HepG2 (cell line): ENCODE results near the gene INPP5K. TPM values are rescaled to one million over a fixed set of nuclear protein-coding genes. Genes with fewer than 3 reads are reported as not detected.

ENCODE experiments used
- EZH2 ChIP-seq: conservative IDR thresholded peaks from 2 replicates; pipeline ENCODE4 v1.6.1; 2012; ENCODE audit warnings: mild to moderate bottlenecking, low read depth, low read length, moderate library complexity
- MNT ChIP-seq: fragments of 450-650 bp; IDR thresholded peaks from 2 replicates; pipeline ENCODE4 v1.6.1; 2016
- RERE ChIP-seq: IDR thresholded peaks from 2 replicates; pipeline ENCODE4 v1.6.1; 2016; ENCODE audit warnings: low read depth, missing genetic modification reagents, missing compliant biosample characterization
- STAT5B ChIP-seq: sonication (generic); formaldehyde crosslinking; IDR thresholded peaks from 2 replicates; pipeline ENCODE4 v1.4.0; 2020; ENCODE audit warnings: missing genetic modification reagents
- ZFP91 ChIP-seq: sonication (generic); formaldehyde crosslinking; IDR thresholded peaks from 2 replicates; pipeline ENCODE4 v1.9.0; 2022; ENCODE audit warnings: missing genetic modification reagents, mild to moderate bottlenecking, borderline replicate concordance
- ZNF180 ChIP-seq: sonication (generic); formaldehyde crosslinking; IDR thresholded peaks from 2 replicates; pipeline ENCODE4 v1.4.0; 2020; ENCODE audit warnings: low read depth, missing genetic modification reagents, borderline replicate concordance
- ZNF34 ChIP-seq: sonication (generic); formaldehyde crosslinking; IDR thresholded peaks from 2 replicates; pipeline ENCODE4 v1.4.0; 2020; ENCODE audit warnings: mild to moderate bottlenecking, missing genetic modification reagents, borderline replicate concordance
- ZNF350 ChIP-seq: sonication (generic); formaldehyde crosslinking; IDR thresholded peaks from 2 replicates; pipeline ENCODE4 v1.4.0; 2020; ENCODE audit warnings: mild to moderate bottlenecking, low read depth, missing genetic modification reagents, borderline replicate concordance
- ZNF441 ChIP-seq: sonication (generic); formaldehyde crosslinking; IDR thresholded peaks from 2 replicates; pipeline ENCODE4 v1.7.0; 2021; ENCODE audit warnings: missing genetic modification reagents, borderline replicate concordance
- ZNF605 ChIP-seq: sonication (generic); formaldehyde crosslinking; IDR thresholded peaks from 2 replicates; pipeline ENCODE4 v1.8.0; 2022; ENCODE audit warnings: mild to moderate bottlenecking, missing genetic modification reagents
- polyA plus RNA-seq, 8 experiments: library from polyadenylated mRNA; depleted of rRNA in 3 of 8; stranded (reverse) in 7 of 8; unstranded in 1 of 8; fragments of >200 nt; fragmentation: Illumina TruSeq in 4 of 8; extraction: Trizol in 4 of 8; gene quantifications; 2 replicates each; pipeline versions ENCODE4 v1.2.1 to v1.2.3, GENCODE V29; 2011 to 2016; ENCODE audit warnings: low read depth in 4 of 8, missing spikeins in 1 of 8, mixed read lengths in 1 of 8; ENCODE audit not compliant: insufficient read depth in 1 of 8
- total RNA-seq, 5 experiments: library from RNA; depleted of rRNA; stranded (reverse); fragments of >200 nt; fragmentation: Illumina TruSeq; extraction: Trizol; gene quantifications; 2 replicates each; pipeline ENCODE4 v1.2.3, GENCODE V29; 2016; ENCODE audit warnings: low read depth in 1 of 5
- TF ChIP-seq, protein P1 (sequence below): sonication (generic); formaldehyde crosslinking; IDR thresholded peaks from 2 replicates; pipeline ENCODE4 v1.5.1; 2020; ENCODE audit warnings: mild to moderate bottlenecking, missing genetic modification reagents, moderate library complexity

Gene INPP5K
- total and polyA plus RNA-seq, 2 of the 13 experiments (the other 11 are each of a cell fraction or from before 2014, with no cell fraction given): 4.8 to 9.6 TPM

DNA sequence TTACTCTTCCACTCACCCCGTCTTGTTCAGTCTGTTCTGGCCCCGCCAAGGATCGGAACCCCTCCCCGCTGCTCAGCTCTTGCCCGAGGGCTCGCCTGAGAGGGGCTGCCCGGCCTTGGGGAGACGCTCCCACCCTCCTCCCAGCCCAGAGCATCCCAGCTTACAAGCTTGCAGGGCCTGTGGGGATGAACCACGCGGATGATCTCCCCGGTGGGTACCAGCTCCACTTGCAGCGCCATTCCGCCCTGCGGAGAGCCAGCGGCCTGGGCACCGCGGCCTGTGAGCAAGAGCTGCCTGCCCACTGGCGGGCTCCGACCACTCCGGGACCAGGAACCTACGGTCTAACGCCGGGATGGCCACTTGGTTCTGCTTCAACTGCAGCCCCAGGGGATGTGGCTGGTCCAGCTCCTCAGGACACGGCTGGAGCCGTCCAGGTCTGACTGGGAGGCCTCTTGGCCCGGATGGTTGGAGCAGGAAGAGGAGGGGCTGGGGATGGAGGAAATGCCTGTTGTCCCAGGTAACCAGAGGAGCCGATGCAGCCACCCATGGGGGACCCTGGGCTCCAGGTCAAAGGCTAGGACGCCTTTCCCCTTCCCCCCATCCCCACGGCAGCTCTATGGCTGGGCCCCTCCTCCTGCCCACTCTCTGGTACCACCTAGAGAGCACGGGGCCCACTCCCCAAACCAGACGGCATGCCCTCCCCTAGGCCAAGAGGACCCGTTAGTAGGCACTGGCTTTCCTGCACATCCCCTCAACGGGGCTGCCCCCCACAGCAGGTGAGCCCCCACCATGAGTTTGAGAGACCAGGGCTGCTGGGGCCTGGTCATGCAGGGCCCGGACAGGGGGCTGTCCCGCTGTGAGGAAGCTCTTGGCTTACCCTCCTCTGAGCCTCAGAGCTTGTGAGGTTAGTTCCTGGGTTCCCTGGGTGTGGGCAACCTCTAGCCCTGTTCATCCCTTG is 23.9 kb downstream of the INPP5K start, which contains the start of gene MYO1C (continued):
- TF ChIP-seq, protein P1, sequence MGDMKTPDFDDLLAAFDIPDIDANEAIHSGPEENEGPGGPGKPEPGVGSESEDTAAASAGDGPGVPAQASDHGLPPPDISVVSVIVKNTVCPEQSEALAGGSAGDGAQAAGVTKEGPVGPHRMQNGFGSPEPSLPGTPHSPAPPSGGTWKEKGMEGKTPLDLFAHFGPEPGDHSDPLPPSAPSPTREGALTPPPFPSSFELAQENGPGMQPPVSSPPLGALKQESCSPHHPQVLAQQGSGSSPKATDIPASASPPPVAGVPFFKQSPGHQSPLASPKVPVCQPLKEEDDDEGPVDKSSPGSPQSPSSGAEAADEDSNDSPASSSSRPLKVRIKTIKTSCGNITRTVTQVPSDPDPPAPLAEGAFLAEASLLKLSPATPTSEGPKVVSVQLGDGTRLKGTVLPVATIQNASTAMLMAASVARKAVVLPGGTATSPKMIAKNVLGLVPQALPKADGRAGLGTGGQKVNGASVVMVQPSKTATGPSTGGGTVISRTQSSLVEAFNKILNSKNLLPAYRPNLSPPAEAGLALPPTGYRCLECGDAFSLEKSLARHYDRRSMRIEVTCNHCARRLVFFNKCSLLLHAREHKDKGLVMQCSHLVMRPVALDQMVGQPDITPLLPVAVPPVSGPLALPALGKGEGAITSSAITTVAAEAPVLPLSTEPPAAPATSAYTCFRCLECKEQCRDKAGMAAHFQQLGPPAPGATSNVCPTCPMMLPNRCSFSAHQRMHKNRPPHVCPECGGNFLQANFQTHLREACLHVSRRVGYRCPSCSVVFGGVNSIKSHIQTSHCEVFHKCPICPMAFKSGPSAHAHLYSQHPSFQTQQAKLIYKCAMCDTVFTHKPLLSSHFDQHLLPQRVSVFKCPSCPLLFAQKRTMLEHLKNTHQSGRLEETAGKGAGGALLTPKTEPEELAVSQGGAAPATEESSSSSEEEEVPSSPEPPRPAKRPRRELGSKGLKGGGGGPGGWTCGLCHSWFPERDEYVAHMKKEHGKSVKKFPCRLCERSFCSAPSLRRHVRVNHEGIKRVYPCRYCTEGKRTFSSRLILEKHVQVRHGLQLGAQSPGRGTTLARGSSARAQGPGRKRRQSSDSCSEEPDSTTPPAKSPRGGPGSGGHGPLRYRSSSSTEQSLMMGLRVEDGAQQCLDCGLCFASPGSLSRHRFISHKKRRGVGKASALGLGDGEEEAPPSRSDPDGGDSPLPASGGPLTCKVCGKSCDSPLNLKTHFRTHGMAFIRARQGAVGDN (CRISPR knock-in tag): peak; percentile 74
- no peak for TF ChIP-seq RERE
- TF ChIP-seq ZNF34 (CRISPR knock-in tag): 0 out of 2 replicates have a peak, but pooled peaks have one; percentile 59
- TF ChIP-seq EZH2: no peak
- TF ChIP-seq ZNF441 (CRISPR knock-in tag): no peak
- peak; percentile 70; the same call in 1 of the 2 replicates for TF ChIP-seq ZFP91 (CRISPR knock-in tag)
- 0 out of 2 replicates have a peak, but pooled peaks have one; percentile 19 for TF ChIP-seq ZNF350 (CRISPR knock-in tag)
- 0 out of 2 replicates have a peak, but pooled peaks have one; percentile 55 for TF ChIP-seq ZNF180 (CRISPR knock-in tag)
- no peak for TF ChIP-seq STAT5B
- no peak for TF ChIP-seq MNT
- peak; percentile 80; the same call in 1 of the 2 replicates for TF ChIP-seq ZNF605 (CRISPR knock-in tag)
